H9 (cell line): Measurements from ENCODE around the gene FREM2. TPM values are rescaled to one million over a fixed set of nuclear protein-coding genes. Genes with fewer than 3 reads are reported as not detected.

ENCODE experiments used
- DNase-seq: peaks from one replicate; pipeline ENCODE4 v3.0.0-alpha.2; 2017
- H2AFZ ChIP-seq: one replicate; pipeline ENCODE4 v1.6.1; 2013; ENCODE audit warnings: mild to moderate bottlenecking, low read length, control low read depth, moderate library complexity
- H2AK5ac ChIP-seq: 2 replicates; pipeline ENCODE4 v1.6.1; 2013; ENCODE audit warnings: low read length, control low read depth, mixed read lengths; ENCODE audit not compliant: insufficient read length
- H2BK120ac ChIP-seq: one replicate; pipeline ENCODE4 v1.6.1; 2013; ENCODE audit warnings: low read depth, mild to moderate bottlenecking, low read length, control low read depth, inconsistent platforms; ENCODE audit not compliant: poor library complexity, severe bottlenecking
- H2BK12ac ChIP-seq: 2 replicates; pipeline ENCODE4 v1.6.1; 2013; ENCODE audit warnings: low read length, control low read depth, mixed read lengths, low read depth; ENCODE audit not compliant: insufficient read length
- H2BK15ac ChIP-seq: 2 replicates; pipeline ENCODE4 v1.6.1; 2013; ENCODE audit warnings: low read depth, low read length, control low read depth
- H2BK20ac ChIP-seq: one replicate; pipeline ENCODE4 v1.6.1; 2013; ENCODE audit warnings: low read depth, mild to moderate bottlenecking, low read length, control low read depth, inconsistent platforms; ENCODE audit not compliant: poor library complexity, severe bottlenecking
- H2BK5ac ChIP-seq: 2 replicates; pipeline ENCODE4 v1.6.1; 2013; ENCODE audit warnings: low read length, control low read depth, mixed read lengths; ENCODE audit not compliant: insufficient read length
- H3K14ac ChIP-seq: 2 replicates; pipeline ENCODE4 v1.6.1; 2013; ENCODE audit warnings: low read length, control low read depth; ENCODE audit not compliant: insufficient read depth
- H3K18ac ChIP-seq: 2 replicates; pipeline ENCODE4 v1.6.1; 2013; ENCODE audit warnings: low read depth, mild to moderate bottlenecking, mixed read lengths, low read length, control low read depth; ENCODE audit not compliant: insufficient read length
- H3K23ac ChIP-seq: 2 replicates; pipeline ENCODE4 v1.6.1; 2013; ENCODE audit warnings: low read length, control low read depth, mixed read lengths, low read depth; ENCODE audit not compliant: insufficient read length
- H3K23me2 ChIP-seq: 2 replicates; pipeline ENCODE4 v1.6.1; 2013; ENCODE audit warnings: low read depth, mild to moderate bottlenecking, mixed read lengths, low read length, control low read depth; ENCODE audit not compliant: insufficient read length, poor library complexity, severe bottlenecking
- H3K27ac ChIP-seq: 2 replicates; pipeline ENCODE4 v1.5.1; 2013; ENCODE audit warnings: low read length, control low read depth, mixed read lengths, low read depth; ENCODE audit not compliant: insufficient read length
- H3K27me3 ChIP-seq: 2 replicates; pipeline ENCODE4 v1.6.1; 2013; ENCODE audit warnings: low read length, control low read depth, inconsistent platforms; ENCODE audit not compliant: insufficient read depth
- H3K4ac ChIP-seq: 2 replicates; pipeline ENCODE4 v1.6.1; 2013; ENCODE audit warnings: low read depth, mild to moderate bottlenecking, control low read depth, inconsistent platforms, low read length, moderate library complexity
- H3K4me1 ChIP-seq: 2 replicates; pipeline ENCODE4 v1.6.1; 2013; ENCODE audit warnings: low read length, control low read depth, inconsistent platforms; ENCODE audit not compliant: insufficient read depth
- H3K4me2 ChIP-seq: 2 replicates; pipeline ENCODE4 v1.6.1; 2013; ENCODE audit warnings: low read length, control low read depth, mixed read lengths; ENCODE audit not compliant: insufficient read length, insufficient read depth
- H3K56ac ChIP-seq: 2 replicates; pipeline ENCODE4 v1.6.1; 2013; ENCODE audit warnings: low read depth, mild to moderate bottlenecking, mixed read lengths, low read length, control low read depth; ENCODE audit not compliant: insufficient read length
- H3K79me1 ChIP-seq: 2 replicates; pipeline ENCODE4 v1.6.1; 2013; ENCODE audit warnings: low read depth, mild to moderate bottlenecking, moderate library complexity, low read length, control low read depth, inconsistent platforms; ENCODE audit not compliant: insufficient read depth, poor library complexity, severe bottlenecking
- H3K79me2 ChIP-seq: 2 replicates; pipeline ENCODE4 v1.6.1; 2013; ENCODE audit warnings: low read length, control low read depth, inconsistent platforms; ENCODE audit not compliant: insufficient read depth
- H3K9ac ChIP-seq: 2 replicates; pipeline ENCODE4 v1.6.1; 2013; ENCODE audit warnings: low read length, control low read depth, mixed read lengths; ENCODE audit not compliant: insufficient read length; ENCODE audit errors: extremely low read depth
- H3K9me3 ChIP-seq: one replicate; pipeline ENCODE4 v1.6.1; 2013; ENCODE audit warnings: low read depth, low read length, inconsistent platforms; ENCODE audit not compliant: control insufficient read depth
- H3T11ph ChIP-seq: one replicate; pipeline ENCODE4 v1.6.1; 2013; ENCODE audit warnings: mild to moderate bottlenecking, low read length, control low read depth, inconsistent platforms
- H4K20me1 ChIP-seq: one replicate; pipeline ENCODE4 v1.6.1; 2013; ENCODE audit not compliant: control insufficient read depth, insufficient read length, insufficient read depth
- H4K5ac ChIP-seq: 2 replicates; pipeline ENCODE4 v1.6.1; 2013; ENCODE audit warnings: low read depth, mild to moderate bottlenecking, mixed read lengths, low read length, control low read depth; ENCODE audit not compliant: insufficient read length
- H4K8ac ChIP-seq: replicated peaks from 2 replicates; pipeline ENCODE4 v1.6.1; 2013; ENCODE audit warnings: low read length, control low read depth, mixed read lengths, low read depth; ENCODE audit not compliant: insufficient read length
- H4K91ac ChIP-seq: 2 replicates; pipeline ENCODE4 v1.6.1; 2013; ENCODE audit warnings: low read depth, mild to moderate bottlenecking, moderate library complexity, mixed read lengths, low read length, control low read depth; ENCODE audit not compliant: insufficient read length
- H3K27ac Mint-ChIP-seq, 3 experiments: 2 replicates in 2 of 3; 3 replicates in 1 of 3; pipeline ENCODE4 v1.8.0; 2020 to 2021; ENCODE audit warnings: mixed read lengths in 3 of 3, mild to moderate bottlenecking in 1 of 3, moderate library complexity in 1 of 3
- H3K27me3 Mint-ChIP-seq: 2 replicates; pipeline ENCODE4 v1.8.0; 2021; ENCODE audit warnings: low read depth, mild to moderate bottlenecking, moderate library complexity, mixed read lengths
- H3K36me3 Mint-ChIP-seq, 3 experiments: 2 replicates in 2 of 3; 3 replicates in 1 of 3; pipeline ENCODE4 v1.8.0; 2020 to 2021; ENCODE audit warnings: low read depth in 3 of 3, mixed read lengths in 3 of 3; ENCODE audit not compliant: insufficient read depth in 1 of 3
- H3K4me1 Mint-ChIP-seq, 2 experiments: 2 replicates each; pipeline ENCODE4 v1.8.0; 2020; ENCODE audit warnings: mixed read lengths in 2 of 2
- H3K4me3 Mint-ChIP-seq, 2 experiments: 2 replicates in 1 of 2; 3 replicates in 1 of 2; pipeline ENCODE4 v1.8.0; 2020 to 2021; ENCODE audit warnings: mild to moderate bottlenecking in 2 of 2, mixed read lengths in 2 of 2, moderate library complexity in 1 of 2
- H3K9me3 Mint-ChIP-seq, 2 experiments: 2 replicates in 1 of 2; 3 replicates in 1 of 2; pipeline ENCODE4 v1.8.0; 2020; ENCODE audit warnings: mild to moderate bottlenecking in 2 of 2, mixed read lengths in 2 of 2, moderate library complexity in 1 of 2
- WGBS: extraction: QIAGEN DNeasy Blood & Tissue Kit; methylation state at CpG from one replicate; pipeline ENCODE4 v1.1.7; 2013; ENCODE audit warnings: missing lambda C conversion rate, low lambda C conversion rate, mixed read lengths; ENCODE audit not compliant: insufficient read length; ENCODE audit errors: extremely low coverage; 5-methylcytosine and 5-hydroxymethylcytosine counted together
- total RNA-seq: library from RNA; stranded (reverse); gene quantifications from 2 replicates; pipeline ENCODE4 v1.2.1, GENCODE V29; 2021
- TF ChIP-seq, protein P1 (sequence below): fragments of 200-600 bp; sonication (generic); conservative IDR thresholded peaks from 3 replicates; pipeline ENCODE4 v1.8.0; 2021; ENCODE audit warnings: antibody characterized with exemption, mild to moderate bottlenecking

Gene FREM2
- total RNA-seq, 1 experiment from 2014 or later: 16.0 TPM

DNA sequence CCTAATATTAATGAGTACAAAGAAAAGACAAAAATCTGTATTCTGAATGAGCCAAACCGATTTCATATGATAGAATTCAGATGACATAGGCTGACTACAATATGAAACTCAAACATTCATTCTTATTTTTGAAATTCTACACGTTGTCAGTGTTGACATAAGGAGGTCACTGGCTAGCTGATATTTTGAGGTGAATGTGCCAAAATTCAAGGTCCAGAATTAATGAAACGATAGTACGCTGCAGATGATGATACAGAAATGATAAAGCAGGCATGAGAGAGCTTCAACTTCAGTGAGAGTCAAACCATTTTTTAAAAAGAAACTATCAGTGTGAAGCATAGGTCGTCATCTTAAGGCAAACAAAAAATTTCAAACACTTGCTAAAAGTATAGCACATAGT is 88.2 kb downstream of the FREM2 start:
- Histone ChIP-seq H3K18ac (no peak overlapping the region), H2AK5ac (no peak overlapping the region), H4K5ac (no peak overlapping the region), H4K20me1 (no peaks in the 10 kb centered on the region), H2AFZ (no peak overlapping the region), H3K14ac (no peak overlapping the region), H3K79me1 (no peaks in the 10 kb centered on the region), H4K91ac (no peak overlapping the region), H2BK120ac (no peak overlapping the region), H3K27ac (no peak overlapping the region), H2BK15ac (no peak overlapping the region), H3K4me1 (no peaks in the 10 kb centered on the region; the same call in 1 of the 2 replicates), H3K9ac (no peak overlapping the region), H2BK20ac (no peak overlapping the region), H3K27me3 (no peaks in the 10 kb centered on the region), H3K23me2 (no peaks in the 10 kb centered on the region), H4K8ac (no peak overlapping the region), H3K9me3 (no peaks in the 10 kb centered on the region), H3K56ac (no peak overlapping the region), H3K23ac (no peak overlapping the region), H3K4ac (no peak overlapping the region), H2BK5ac (no peak overlapping the region), H3T11ph (no peak overlapping the region), H3K79me2 (no peaks in the 10 kb centered on the region), H2BK12ac (no peak overlapping the region), H3K4me2 (no peak overlapping the region)
- no peaks in the 10 kb centered on the region for H3K27me3 Mint-ChIP-seq
- DNase-seq: no peak
- H3K4me1 Mint-ChIP-seq: peaks cover 18 to 25% of the 10 kb centered on the region in 2 experiments
- no peak overlapping the region for H3K4me3 Mint-ChIP-seq
- TF ChIP-seq, protein P1, sequence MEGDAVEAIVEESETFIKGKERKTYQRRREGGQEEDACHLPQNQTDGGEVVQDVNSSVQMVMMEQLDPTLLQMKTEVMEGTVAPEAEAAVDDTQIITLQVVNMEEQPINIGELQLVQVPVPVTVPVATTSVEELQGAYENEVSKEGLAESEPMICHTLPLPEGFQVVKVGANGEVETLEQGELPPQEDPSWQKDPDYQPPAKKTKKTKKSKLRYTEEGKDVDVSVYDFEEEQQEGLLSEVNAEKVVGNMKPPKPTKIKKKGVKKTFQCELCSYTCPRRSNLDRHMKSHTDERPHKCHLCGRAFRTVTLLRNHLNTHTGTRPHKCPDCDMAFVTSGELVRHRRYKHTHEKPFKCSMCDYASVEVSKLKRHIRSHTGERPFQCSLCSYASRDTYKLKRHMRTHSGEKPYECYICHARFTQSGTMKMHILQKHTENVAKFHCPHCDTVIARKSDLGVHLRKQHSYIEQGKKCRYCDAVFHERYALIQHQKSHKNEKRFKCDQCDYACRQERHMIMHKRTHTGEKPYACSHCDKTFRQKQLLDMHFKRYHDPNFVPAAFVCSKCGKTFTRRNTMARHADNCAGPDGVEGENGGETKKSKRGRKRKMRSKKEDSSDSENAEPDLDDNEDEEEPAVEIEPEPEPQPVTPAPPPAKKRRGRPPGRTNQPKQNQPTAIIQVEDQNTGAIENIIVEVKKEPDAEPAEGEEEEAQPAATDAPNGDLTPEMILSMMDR: no peak
- peaks cover 0 to 4% of the 10 kb centered on the region in 2 experiments; a peak in 2 of 5 replicates for H3K9me3 Mint-ChIP-seq
- peaks cover 9 to 15% (median 10%) of the 10 kb centered on the region in 3 experiments for H3K36me3 Mint-ChIP-seq
- WGBS: no CpG with 5 or more reads among the region's 5 CpGs
- H3K27ac Mint-ChIP-seq: no peak overlapping the region
